Endothelial cell of umbilical vein (primary cell): Measurements from ENCODE around the gene SOX2. TPM values are rescaled to one million over a fixed set of nuclear protein-coding genes. Genes with fewer than 3 reads are reported as not detected.

Experiments used
- BruUV-seq: library from RNA; stranded (reverse); fragments of 400-500 nt; replicated peaks from 2 replicates; lab custom pipeline; 2021; lab: Mats Ljungman, UMichigan
- CTCF ChIA-PET: fragments of 300-600, 350-600 bp; sonication (Branson Sonifier 250); formaldehyde crosslinking; loops from one replicate; lab custom pipeline; 2021; ENCODE audit warnings: antibody characterized with exemption, inconsistent platforms; lab: Charles Lee
- POLR2A ChIA-PET: fragments of 300-600, 350-600 bp; sonication (Branson Sonifier 250); formaldehyde crosslinking; loops from one replicate; lab custom pipeline; 2021; ENCODE audit warnings: antibody characterized with exemption, inconsistent platforms; lab: Charles Lee
- DNase-seq: peaks from one replicate; pipeline ENCODE4 v3.0.0-alpha.2; 2011; ENCODE audit warnings: low read depth, low spot score
- FAIRE-seq: peaks from 2 replicates; lab custom pipeline; 2011; peaks lifted over from hg19 to GRCh38; lab: Jason Lieb, UNC
- H2AFZ ChIP-seq: 2 replicates; pipeline ENCODE4 v1.6.0; 2012; ENCODE audit warnings: low read depth, low read length, control low read depth, inconsistent platforms
- H3K27ac ChIP-seq: 2 replicates; pipeline ENCODE4 v1.5.1; 2011; ENCODE audit warnings: low read depth, mild to moderate bottlenecking, control low read depth, low read length, moderate library complexity; ENCODE audit not compliant: insufficient read depth
- H3K27me3 ChIP-seq, 2 experiments: 2 replicates each; pipeline versions ENCODE4 v1.6.0 to v1.6.1; 2011; ENCODE audit warnings: low read length in 2 of 2, mixed read lengths in 1 of 2; ENCODE audit not compliant: control insufficient read depth in 2 of 2, insufficient read depth in 2 of 2
- H3K36me3 ChIP-seq, 2 experiments: 2 replicates in 1 of 2; 3 replicates in 1 of 2; pipeline ENCODE4 v1.5.1; 2011; ENCODE audit warnings: low read length in 2 of 2, mild to moderate bottlenecking in 1 of 2, moderate library complexity in 1 of 2; ENCODE audit not compliant: control insufficient read depth in 2 of 2, insufficient read depth in 2 of 2; ENCODE audit errors: extremely low read depth in 1 of 2
- H3K4me1 ChIP-seq: 3 replicates; pipeline ENCODE4 v1.5.1; 2011; ENCODE audit warnings: mild to moderate bottlenecking, low read length; ENCODE audit not compliant: control insufficient read depth, insufficient read depth; ENCODE audit errors: extremely low read depth
- H3K4me2 ChIP-seq: 2 replicates; pipeline ENCODE4 v1.6.1; 2011; ENCODE audit warnings: low read length, control low read depth, mixed read lengths; ENCODE audit not compliant: insufficient read depth
- H3K4me3 ChIP-seq, 3 experiments: fragments of 200-600 bp in 1 of 3; sonication (generic), shearing (Covaris generic) in 1 of 3; replicated peaks in 1 of 3; 2 replicates each; pipeline ENCODE4 v1.5.1; 2011 to 2016; ENCODE audit warnings: control low read depth in 3 of 3, low read length in 3 of 3, mild to moderate bottlenecking in 2 of 3, inconsistent platforms in 1 of 3, low read depth in 1 of 3, moderate library complexity in 1 of 3; ENCODE audit not compliant: insufficient read depth in 1 of 3
- H3K79me2 ChIP-seq: 2 replicates; pipeline ENCODE4 v1.6.0; 2012; ENCODE audit warnings: low read length, inconsistent platforms; ENCODE audit not compliant: control insufficient read depth, insufficient read depth
- H3K9ac ChIP-seq: replicated peaks from 2 replicates; pipeline ENCODE3; 2011; ENCODE audit warnings: low read length, control low read depth; ENCODE audit not compliant: insufficient read depth; ENCODE audit errors: extremely low read depth
- H3K9me1 ChIP-seq: replicated peaks from 3 replicates; pipeline ENCODE4 v1.6.0; 2011; ENCODE audit warnings: mild to moderate bottlenecking, low read length; ENCODE audit not compliant: control insufficient read depth, insufficient read depth; ENCODE audit errors: extremely low read depth
- H3K9me3 ChIP-seq: replicated peaks from 2 replicates; pipeline ENCODE4 v1.5.1; 2012; ENCODE audit warnings: low read length, inconsistent platforms; ENCODE audit not compliant: control insufficient read depth, insufficient read depth
- H4K20me1 ChIP-seq: replicated peaks from 2 replicates; pipeline ENCODE3; 2011; ENCODE audit warnings: mild to moderate bottlenecking, low read length; ENCODE audit not compliant: control insufficient read depth, insufficient read depth; ENCODE audit errors: extremely low read depth
- CTCF ChIP-seq, 2 donors: IDR thresholded peaks; 1 replicate in 1 of 2; 2 replicates in 1 of 2; pipeline ENCODE4 v1.5.1; 2011; ENCODE audit warnings: low read length in 2 of 2, mild to moderate bottlenecking in 2 of 2, moderate library complexity in 2 of 2, control low read depth in 1 of 2, inconsistent platforms in 1 of 2, low read depth in 1 of 2; ENCODE audit not compliant: insufficient read depth in 1 of 2; ENCODE audit errors: extremely low read depth in 1 of 2
- EZH2 ChIP-seq: IDR thresholded peaks from 2 replicates; pipeline ENCODE4 v1.6.1; 2012; ENCODE audit warnings: borderline replicate concordance, low read depth, mild to moderate bottlenecking, moderate library complexity, low read length, inconsistent platforms; ENCODE audit not compliant: severe bottlenecking
- FOS ChIP-seq: IDR thresholded peaks from 2 replicates; pipeline ENCODE4 v1.6.1; 2011; ENCODE audit warnings: mild to moderate bottlenecking, low read length, moderate library complexity, borderline replicate concordance; ENCODE audit not compliant: insufficient read depth
- GATA2 ChIP-seq: IDR thresholded peaks from 2 replicates; pipeline ENCODE4 v1.7.0; 2011; ENCODE audit warnings: low read depth, mild to moderate bottlenecking, moderate library complexity, mixed read lengths, low read length; ENCODE audit not compliant: insufficient read length, insufficient read depth
- JUN ChIP-seq: IDR thresholded peaks from 2 replicates; pipeline ENCODE4 v1.6.1; 2011; ENCODE audit warnings: borderline replicate concordance, low read depth; ENCODE audit not compliant: insufficient read length, insufficient read depth
- MAX ChIP-seq: IDR thresholded peaks from 2 replicates; pipeline ENCODE4 v1.6.1; 2011; ENCODE audit not compliant: insufficient read depth, insufficient read length
- MYC ChIP-seq: IDR thresholded peaks from one replicate; pipeline ENCODE4 v1.6.1; 2011; ENCODE audit warnings: mild to moderate bottlenecking, low read depth, low read length
- POLR2A ChIP-seq: IDR thresholded peaks from 2 replicates; pipeline ENCODE4 v1.6.1; 2012; ENCODE audit warnings: low read depth, mild to moderate bottlenecking, control low read depth, low read length
- POLR2AphosphoS5 ChIP-seq: IDR thresholded peaks from 2 replicates; pipeline ENCODE4 v1.6.1; 2012; ENCODE audit warnings: low read depth, mild to moderate bottlenecking, control low read depth, low read length, moderate library complexity; ENCODE audit not compliant: insufficient read depth
- dilution Hi-C: fragments of 300-500 bp; cut with MboI; formaldehyde crosslinking; loops from one replicate; pipeline ENCODE4 v1.15.0; 2019; ENCODE audit warnings: low sequenced_read_pairs; ENCODE audit not compliant: extremely low pct_ligation_motif_present
- intact Hi-C: fragments of 100-400 bp; cut with micrococcal nuclease; formaldehyde crosslinking; loops from one replicate; pipeline ENCODE4 v1.10.0; 2022
- polyA plus RNA-seq, 4 experiments: library from polyadenylated mRNA; depleted of rRNA in 3 of 4; stranded (reverse) in 3 of 4; unstranded in 1 of 4; fragments of >200 nt; gene quantifications; 2 replicates each; pipeline versions ENCODE4 v1.2.1 to v1.2.3, GENCODE V29; 2011 to 2012; ENCODE audit warnings: missing spikeins in 1 of 4
- total RNA-seq: library from RNA; stranded (reverse); gene quantifications from 2 replicates; pipeline ENCODE4 v1.2.3, GENCODE V29; 2021

SOX2 gene
- total and polyA plus RNA-seq, 2 donors (not counting 3 experiments of a cell fraction or from before 2014, with no cell fraction given): 0.13 to 0.23 TPM

GRCh38 chr3:181739628-181740027 is 27.9 kb downstream of the SOX2 start:
- Histone ChIP-seq H3K27me3 (no peaks in the 10 kb centered on the region), H3K4me2 (no peak overlapping the region), H3K9ac (no peak overlapping the region), H3K4me1 (no peaks in the 10 kb centered on the region), H3K4me3 (no peak overlapping the region), H3K9me1 (no peaks in the 10 kb centered on the region), H3K27ac (no peak overlapping the region), H3K79me2 (no peaks in the 10 kb centered on the region), H3K36me3 (no peaks in the 10 kb centered on the region), H4K20me1 (no peaks in the 10 kb centered on the region), H3K9me3 (no peaks in the 10 kb centered on the region), H2AFZ (no peak overlapping the region)
- no peak for FAIRE-seq
- no peak for DNase-seq
- CTCF ChIA-PET: no interaction called here
- dilution Hi-C loops: no loop called here
- intact Hi-C loops: no loop called here
- POLR2A ChIA-PET: no interaction called here
- TF ChIP-seq POLR2A (no peak), GATA2 (no peak), POLR2AphosphoS5 (no peak), EZH2 (no peak), JUN (no peak), MYC (no peak), FOS (no peak), CTCF (IDR thresholded peaks at IDR 0.05; ENCODE audit: extremely low read depth in 1 of 2, insufficient read depth in 1 of 2, low read depth in 1 of 2, low read length in 2 of 2) (no peak), MAX (no peak)
- no TSS peak for BruUV-seq
